Hypothalamus (tissue), 51 donors: ENCODE results near the gene GMDS.
"Not testable (repeated sequence)": the region's sequence is repeated elsewhere in the genome, so short reads cannot be mapped to it uniquely, and the experiment has no call there.

Source experiments
- DNase-seq, 51 donors: peaks; one replicate each; lab custom pipeline; 2025; lab: John Stamatoyannopoulos, UW

Gene GMDS

DNA sequence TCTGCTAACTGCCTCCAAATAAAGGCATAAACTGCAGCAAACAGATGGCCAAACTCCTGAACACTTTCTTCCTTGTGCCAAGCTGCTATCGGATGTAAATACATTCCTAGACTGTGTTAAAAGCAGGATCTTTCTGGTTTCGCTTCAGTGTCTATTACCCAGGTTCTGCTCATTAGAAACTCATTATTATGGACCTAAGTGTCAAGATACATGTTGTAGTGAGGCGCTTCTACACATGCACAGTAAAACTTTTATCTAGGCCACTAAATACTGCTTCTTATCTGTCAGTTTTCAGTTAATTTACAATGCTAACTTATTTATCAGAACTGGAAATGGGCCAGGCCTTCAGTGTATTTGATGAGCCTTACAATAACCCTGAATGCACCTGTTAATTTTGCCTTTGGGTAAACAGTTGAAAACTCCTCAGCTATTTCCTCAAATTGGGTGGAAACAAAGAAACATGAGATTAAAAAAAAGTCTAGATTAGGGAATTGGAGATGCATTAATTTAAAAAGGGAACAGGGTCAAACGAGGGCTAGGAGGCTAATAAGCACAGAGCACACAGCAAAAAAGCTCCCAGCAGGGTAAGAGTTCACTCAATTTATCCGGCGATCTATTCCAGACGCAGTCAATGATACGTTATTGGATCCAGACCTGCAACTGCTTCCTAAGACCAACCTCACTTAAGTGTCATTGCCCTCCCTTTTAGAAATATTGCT, 395.1 kb downstream of the GMDS start:
- DNase-seq, result no peak

DNA sequence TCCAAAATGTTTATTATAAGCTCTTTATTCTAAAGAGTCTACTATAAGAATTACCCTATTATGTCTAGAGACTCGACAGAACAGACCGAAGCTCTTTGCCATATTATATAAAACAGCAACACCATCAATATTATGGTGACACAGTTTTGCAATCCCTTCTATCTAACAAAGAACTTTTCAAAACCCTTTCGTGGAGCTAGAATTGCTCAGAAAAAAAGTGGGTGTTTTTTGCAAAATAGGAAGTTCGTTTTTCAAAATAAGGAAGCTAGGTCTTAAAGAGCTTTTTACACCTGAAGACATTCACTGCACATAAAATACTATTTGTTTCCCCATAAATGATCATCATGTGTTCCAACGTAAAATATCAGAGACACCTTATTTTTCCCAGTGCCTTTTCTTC, 395.7 kb downstream of the GMDS start:
- no peak for DNase-seq

- no peak for DNase-seq
Observed at GRCh38 chr6:1848752-1849151, 396.7 kb downstream of the GMDS start.

- no peak for DNase-seq
Observed at GRCh38 chr6:1846611-1847010, 398.8 kb downstream of the GMDS start.

- DNase-seq, result not testable (repeated sequence)
Observed at GRCh38 chr6:1845543-1845942, 399.9 kb downstream of the GMDS start.

- DNase-seq, result no peak
Observed at GRCh38 chr6:1842334-1842733, 403.1 kb downstream of the GMDS start.

DNA sequence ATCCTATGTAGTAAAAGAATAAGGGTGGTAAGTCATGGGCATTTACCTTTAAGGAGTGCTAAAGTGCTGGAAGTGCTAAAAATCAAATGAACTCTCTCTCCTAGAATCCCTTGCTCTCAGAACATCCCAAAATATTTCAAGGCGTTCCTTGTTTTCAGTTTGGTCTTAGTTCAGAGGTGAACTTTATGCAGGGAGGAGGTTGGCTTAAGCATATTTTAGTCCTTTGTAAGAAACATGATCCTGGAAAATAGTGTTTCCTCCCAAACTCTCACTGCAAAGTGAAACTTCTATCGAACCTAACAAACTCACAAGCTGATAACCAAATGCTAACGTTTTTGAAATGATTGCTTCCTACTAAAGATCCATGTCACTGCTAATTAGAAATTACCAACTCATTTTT, 404.3 kb downstream of the GMDS start:
- no peak for DNase-seq

- DNase-seq, result no peak
Observed at GRCh38 chr6:1840491-1841121, 404.8 kb downstream of the GMDS start.

- DNase-seq, result no peak
Observed at GRCh38 chr6:1839361-1839760, 406.0 kb downstream of the GMDS start.

DNA sequence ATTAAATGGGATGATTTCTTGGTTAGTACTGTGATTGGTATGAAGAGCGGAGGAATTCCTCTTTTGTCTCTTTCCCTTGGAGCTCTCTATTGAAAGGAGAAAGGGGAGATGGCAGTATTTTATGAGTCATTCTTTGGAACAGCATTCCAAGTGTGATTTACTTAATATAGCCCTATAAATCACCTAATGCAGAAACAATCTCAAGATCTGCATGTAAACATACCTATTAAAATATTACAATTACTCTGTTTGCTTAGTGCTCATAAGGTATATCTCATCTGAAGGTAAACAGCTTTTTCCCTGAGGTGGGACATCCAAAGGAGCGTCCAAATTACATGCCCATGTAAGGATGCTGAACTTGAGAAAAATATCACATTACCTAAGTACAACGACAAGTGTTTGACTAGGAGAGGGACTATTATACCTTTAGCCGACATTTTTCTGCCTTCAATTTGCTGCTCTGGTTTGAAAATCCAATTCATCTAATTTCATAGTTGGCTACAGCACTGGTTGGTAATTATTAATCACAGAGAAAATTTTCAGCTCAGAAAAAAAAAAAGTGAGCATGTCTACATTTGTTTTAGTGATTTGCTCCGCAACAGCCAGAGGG, 406.7 kb downstream of the GMDS start:
- DNase-seq, result no peak

DNA sequence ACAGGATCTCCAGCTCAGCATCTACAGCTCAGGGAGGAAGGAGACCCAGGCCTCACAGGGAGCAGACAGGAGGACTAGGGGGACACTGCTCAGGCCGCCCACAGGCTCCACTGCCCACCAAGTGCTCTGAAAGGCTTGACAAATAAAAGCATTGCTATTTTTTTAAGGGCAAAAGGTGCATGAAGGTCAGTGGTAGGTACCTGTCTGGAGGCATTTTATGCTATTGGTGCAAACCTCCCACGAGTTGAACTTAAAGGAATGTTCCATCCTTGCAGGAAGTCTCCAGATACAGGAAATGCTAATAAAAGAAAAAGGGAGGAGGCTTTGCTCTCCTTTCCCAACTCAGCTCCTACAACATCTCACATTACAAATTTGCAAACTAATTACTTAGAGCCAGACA, 407.6 kb downstream of the GMDS start:
- DNase-seq, result no peak

DNA sequence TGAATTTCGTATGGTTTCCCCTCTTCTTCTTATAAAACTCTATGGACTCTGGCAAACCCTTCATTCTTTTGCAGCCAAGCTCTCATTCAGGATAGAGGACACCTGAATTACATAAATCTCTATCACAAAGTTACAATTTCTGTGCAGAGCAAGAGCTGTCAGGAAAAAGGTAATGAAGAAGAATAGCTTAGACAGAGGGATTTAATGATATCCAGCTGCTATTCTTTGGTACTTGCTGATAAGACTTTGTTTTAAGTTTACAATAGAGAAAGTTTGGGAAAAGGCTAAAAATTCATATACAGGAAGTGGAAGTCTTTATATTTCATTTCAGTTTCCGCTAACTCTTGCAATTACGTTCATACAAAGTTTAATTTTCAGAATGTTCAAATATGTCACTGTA, 408.7 kb downstream of the GMDS start:
- no peak for DNase-seq

- DNase-seq, result no peak
Observed at GRCh38 chr6:1834646-1835516, 410.5 kb downstream of the GMDS start.

DNA sequence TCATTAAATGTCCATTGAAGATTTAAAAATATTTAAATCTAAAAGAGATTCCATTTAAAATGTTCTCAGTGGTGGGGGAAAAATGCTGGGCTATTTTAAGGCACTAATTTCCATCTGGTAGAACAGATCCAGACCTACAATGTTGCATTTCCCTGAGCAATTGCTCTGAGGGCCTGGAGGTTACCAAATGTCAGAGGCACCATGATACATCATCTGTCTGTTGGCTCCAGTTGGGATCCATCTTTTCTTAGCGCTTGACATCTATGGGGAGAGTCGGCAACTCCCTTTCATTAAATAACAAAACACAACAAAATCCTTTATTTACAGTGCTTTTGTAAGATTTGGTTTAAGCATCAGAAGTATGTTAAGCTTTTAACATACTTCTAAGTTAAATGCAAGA, 411.2 kb downstream of the GMDS start:
- no peak for DNase-seq

GRCh38 chr6:1832844-1833787, 412.3 kb downstream of the GMDS start:
- peak in 1 of 51 donors; percentile 7 for DNase-seq

GRCh38 chr6:1832358-1832757, 413.0 kb downstream of the GMDS start:
- DNase-seq, result no peak

- no peak for DNase-seq
Observed at GRCh38 chr6:1827984-1828793, 417.2 kb downstream of the GMDS start.

DNA sequence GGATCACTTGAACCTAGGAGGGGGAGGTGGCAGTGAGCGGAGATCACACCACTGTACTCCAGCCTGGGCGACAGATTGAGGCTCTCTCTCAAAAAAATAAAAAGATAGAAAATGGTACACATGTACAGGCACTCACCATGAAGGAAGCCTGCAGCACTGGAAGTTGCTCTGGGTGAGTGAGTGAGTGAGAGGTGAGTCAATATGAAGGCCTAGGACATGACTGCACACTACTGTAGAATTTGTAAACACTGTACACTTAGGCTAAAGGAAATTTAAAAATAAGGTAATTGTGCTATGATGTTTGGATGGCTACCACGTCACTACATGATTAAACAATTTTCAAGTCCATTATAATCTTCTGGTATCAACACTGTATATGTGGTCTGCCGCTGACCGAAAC, 419.5 kb downstream of the GMDS start:
- no peak for DNase-seq

DNA sequence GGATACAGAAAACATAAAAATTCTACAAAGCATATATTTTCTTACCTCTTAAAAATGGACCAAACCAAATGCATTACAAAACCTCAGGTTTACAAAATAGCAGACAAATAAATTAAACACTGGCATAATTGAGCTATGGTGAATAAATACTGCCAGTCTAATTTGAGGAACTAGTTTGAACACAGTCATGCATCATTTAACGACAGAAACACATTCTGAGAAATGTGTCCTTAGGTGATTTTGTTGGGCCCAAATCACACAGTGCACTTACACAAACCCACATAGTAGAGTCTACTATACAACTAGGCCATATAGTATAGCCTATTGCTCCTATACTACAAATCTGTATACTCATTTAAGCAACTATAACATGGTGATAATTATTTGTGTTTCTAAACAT, 420.1 kb downstream of the GMDS start:
- no peak for DNase-seq
